GM19193 (cell line): ENCODE measurements around the gene ADAMTS6.

Source experiments
- POLR2A ChIP-seq: IDR thresholded peaks from 4 replicates; pipeline ENCODE4 v1.6.1; 2011; ENCODE audit not compliant: insufficient read depth, insufficient read length; ENCODE audit errors: extremely low read depth

ADAMTS6 gene

GRCh38 chr5:65276178-65276890 is 205.4 kb downstream of the ADAMTS6 start:
- no peak for TF ChIP-seq POLR2A

- no peak for TF ChIP-seq POLR2A
These were observed 209.8 kb downstream of the ADAMTS6 start for GRCh38 chr5:65271906-65272305.

- TF ChIP-seq POLR2A, result no peak
These were observed 213.2 kb downstream of the ADAMTS6 start for GRCh38 chr5:65268525-65268924.

GRCh38 chr5:65264420-65264819 is 217.3 kb downstream of the ADAMTS6 start:
- no peak for TF ChIP-seq POLR2A

- TF ChIP-seq POLR2A, result no peak
These were observed 218.4 kb downstream of the ADAMTS6 start for GRCh38 chr5:65263321-65263720.

GRCh38 chr5:65262649-65263059 is 219.1 kb downstream of the ADAMTS6 start:
- no peak for TF ChIP-seq POLR2A

- no peak for TF ChIP-seq POLR2A
These were observed 219.6 kb downstream of the ADAMTS6 start for GRCh38 chr5:65262096-65262495.

- no peak for TF ChIP-seq POLR2A
These were observed 220.2 kb downstream of the ADAMTS6 start for GRCh38 chr5:65261499-65261898.

- no peak for TF ChIP-seq POLR2A
These were observed 226.4 kb downstream of the ADAMTS6 start for GRCh38 chr5:65255294-65255693.

GRCh38 chr5:65252977-65253376 is 228.7 kb downstream of the ADAMTS6 start:
- TF ChIP-seq POLR2A, result no peak

- no peak for TF ChIP-seq POLR2A
These were observed 232.8 kb downstream of the ADAMTS6 start for GRCh38 chr5:65248896-65249295.

- TF ChIP-seq POLR2A, result no peak
These were observed 234.1 kb downstream of the ADAMTS6 start for GRCh38 chr5:65247594-65247993.

GRCh38 chr5:65246741-65247140 is 235.0 kb downstream of the ADAMTS6 start:
- TF ChIP-seq POLR2A, result no peak

GRCh38 chr5:65244031-65244430 is 237.7 kb downstream of the ADAMTS6 start:
- no peak for TF ChIP-seq POLR2A

GRCh38 chr5:65243161-65243560 is 238.6 kb downstream of the ADAMTS6 start:
- no peak for TF ChIP-seq POLR2A

- TF ChIP-seq POLR2A, result no peak
These were observed 251.9 kb downstream of the ADAMTS6 start for GRCh38 chr5:65229841-65230240.
